Measurements from ENCODE around the gene MGAT1.

MGAT1 gene

DNA sequence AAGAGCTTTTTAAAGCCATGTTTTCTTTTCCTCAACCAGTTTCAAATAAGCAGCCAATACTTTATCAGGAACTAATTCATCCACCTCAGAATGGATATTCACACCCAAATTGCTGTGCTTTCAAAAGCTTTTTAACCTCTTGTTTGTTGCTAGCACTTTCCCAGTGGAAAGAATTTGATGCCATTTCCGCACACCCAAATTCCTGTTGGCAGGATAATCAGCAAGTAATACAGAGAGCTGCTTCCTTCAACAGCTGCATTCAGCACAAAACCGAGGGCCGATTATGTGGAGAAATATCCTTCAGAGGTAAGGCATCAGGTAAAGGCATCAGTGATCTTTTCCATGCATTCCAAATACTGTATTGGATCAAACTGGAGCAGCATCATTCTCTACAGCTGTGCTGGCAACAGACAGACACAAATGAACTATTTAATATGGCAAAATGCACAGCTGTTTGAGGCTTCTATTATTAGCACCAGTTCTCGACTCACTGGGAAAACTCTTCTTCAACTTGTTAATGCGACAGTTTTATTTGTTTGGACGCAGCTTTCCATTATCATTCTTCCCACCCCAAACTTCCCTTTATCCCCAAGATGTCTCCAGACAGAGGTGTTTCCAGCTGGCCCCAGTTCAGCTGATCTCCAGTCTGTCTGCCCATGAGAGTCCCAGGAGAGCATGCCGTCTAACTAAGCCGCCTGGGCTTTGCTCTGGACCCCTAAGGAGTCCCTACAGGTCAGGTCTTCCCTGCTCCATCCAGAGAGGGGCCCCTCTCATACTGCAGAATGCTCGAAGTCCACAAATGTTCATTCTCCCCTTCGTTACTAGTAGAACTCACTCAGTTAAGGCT lies 22.2 kb upstream of the MGAT1 start:
- no peaks in the 10 kb centered on the region for H3K36me3 ChIP-seq (ENCODE audit: control insufficient read depth, insufficient read depth, low read length)
- no CpG with 5 or more reads among the region's 10 CpGs for WGBS (ENCODE audit: insufficient coverage, insufficient read length)
- no peak overlapping the region for H3K4me3 ChIP-seq (ENCODE audit: low read length)
- peaks cover 2% of the 10 kb centered on the region; the same call in 1 of the 2 replicates for H3K9me3 ChIP-seq (ENCODE audit: control insufficient read depth, insufficient read depth, low read length)
- H3K27ac ChIP-seq (ENCODE audit: low read length), result no peak overlapping the region
- DNase-seq (ENCODE audit: low read depth, low spot score), result no peak
- H3K4me1 ChIP-seq (ENCODE audit: control insufficient read depth, insufficient read depth, low read length), result 0 out of 2 replicates have a peak, but pooled peaks cover 1% of the 10 kb centered on the region
- no peaks in the 10 kb centered on the region; the same call in 1 of the 2 replicates for H3K27me3 ChIP-seq (ENCODE audit: control insufficient read depth, insufficient read depth, low read length)

DNA sequence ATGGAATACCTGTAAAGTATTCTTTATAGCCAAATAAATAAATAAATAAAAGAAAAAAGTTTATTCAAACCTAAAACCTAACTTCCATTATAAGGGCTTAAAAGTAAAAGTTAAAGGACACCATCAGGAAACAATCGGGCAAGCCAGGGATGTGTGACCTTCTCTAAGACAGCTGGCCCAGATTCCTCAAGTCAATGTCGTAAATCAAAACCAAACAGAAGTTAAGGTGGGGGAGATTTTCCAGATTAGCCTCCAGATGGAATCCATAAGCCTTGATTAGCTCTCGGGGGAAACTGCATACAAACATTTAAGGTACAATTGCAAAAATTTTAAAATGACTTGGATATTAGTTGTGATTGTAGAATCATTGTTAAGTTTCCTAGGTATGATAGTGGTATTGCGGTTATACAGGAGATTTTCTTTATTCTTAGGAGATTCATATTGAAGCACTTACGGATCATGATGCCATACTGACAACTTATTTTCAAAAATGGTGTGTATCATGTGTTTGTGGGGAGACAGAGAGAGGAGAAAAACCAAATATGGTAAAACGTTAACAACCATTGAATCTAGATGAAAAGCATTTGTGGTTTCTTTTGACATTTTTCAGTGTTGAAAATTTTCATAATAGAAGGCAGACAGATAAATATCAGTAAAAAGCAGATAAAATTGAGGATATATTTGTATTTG lies 21.5 kb upstream of the MGAT1 start:
- Histone ChIP-seq H3K4me1 (ENCODE audit: control insufficient read depth, insufficient read depth, low read length) (0 out of 2 replicates have a peak, but pooled peaks cover 1% of the 10 kb centered on the region), H3K27me3 (ENCODE audit: control insufficient read depth, insufficient read depth, low read length) (no peaks in the 10 kb centered on the region), H3K4me3 (ENCODE audit: low read length) (no peak overlapping the region), H3K9me3 (ENCODE audit: control insufficient read depth, insufficient read depth, low read length) (no peaks in the 10 kb centered on the region), H3K27ac (ENCODE audit: low read length) (no peak overlapping the region), H3K36me3 (ENCODE audit: control insufficient read depth, insufficient read depth, low read length) (no peaks in the 10 kb centered on the region)
- no peak for DNase-seq (ENCODE audit: low read depth, low spot score)
- WGBS (ENCODE audit: insufficient coverage, insufficient read length), result 100% methylated on average over 1 of the region's 6 CpGs

DNA sequence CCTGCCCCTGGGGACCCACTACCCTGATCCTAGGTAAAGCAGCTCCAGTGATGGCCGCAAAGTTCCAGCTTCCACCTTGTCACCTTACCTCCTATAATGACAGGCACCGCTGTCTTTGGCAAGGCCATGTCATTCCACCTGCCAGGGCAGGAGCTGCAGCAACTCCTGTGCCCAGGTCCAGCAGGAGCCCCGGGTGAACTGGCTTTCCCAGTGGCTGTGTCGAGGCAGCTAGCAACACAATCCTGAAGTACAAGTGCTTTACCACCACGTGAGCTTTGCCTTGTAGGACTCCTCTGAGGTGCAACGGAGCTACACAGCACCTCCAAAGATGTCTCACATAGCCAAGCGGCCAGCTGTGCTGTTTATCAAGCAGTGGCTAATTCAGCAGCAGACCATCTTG lies 20.7 kb upstream of the MGAT1 start:
- H3K4me3 ChIP-seq (ENCODE audit: low read length), result no peak overlapping the region
- no peaks in the 10 kb centered on the region for H3K36me3 ChIP-seq (ENCODE audit: control insufficient read depth, insufficient read depth, low read length)
- H3K27me3 ChIP-seq (ENCODE audit: control insufficient read depth, insufficient read depth, low read length), result no peaks in the 10 kb centered on the region
- no peaks in the 10 kb centered on the region for H3K9me3 ChIP-seq (ENCODE audit: control insufficient read depth, insufficient read depth, low read length)
- 0 out of 2 replicates have a peak, but pooled peaks cover 1% of the 10 kb centered on the region for H3K4me1 ChIP-seq (ENCODE audit: control insufficient read depth, insufficient read depth, low read length)
- DNase-seq (ENCODE audit: low read depth, low spot score), result no peak
- no CpG with 5 or more reads among the region's 7 CpGs for WGBS (ENCODE audit: insufficient coverage, insufficient read length)
- H3K27ac ChIP-seq (ENCODE audit: low read length), result no peak overlapping the region

DNA sequence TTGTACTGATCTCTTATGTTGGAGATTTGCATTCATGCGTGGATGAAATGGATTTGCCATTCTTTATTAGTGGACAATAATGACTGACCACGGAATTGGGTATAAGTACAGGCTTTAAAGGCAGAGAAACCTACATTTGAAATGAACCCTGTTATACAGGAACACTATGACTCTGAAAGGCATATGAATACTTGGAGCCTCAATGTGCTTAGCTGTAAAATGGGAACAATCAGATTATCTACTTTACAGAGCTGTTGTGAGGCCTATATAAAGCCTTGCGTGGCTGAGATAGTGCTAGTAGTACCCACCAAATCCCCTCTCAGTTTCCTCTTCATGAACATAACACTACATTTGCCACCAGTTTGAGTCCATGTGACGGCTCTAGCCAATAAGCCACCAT lies 18.9 kb upstream of the MGAT1 start:
- no peak for DNase-seq (ENCODE audit: low read depth, low spot score)
- Histone ChIP-seq H3K27me3 (ENCODE audit: control insufficient read depth, insufficient read depth, low read length) (no peaks in the 10 kb centered on the region), H3K4me3 (ENCODE audit: low read length) (no peak overlapping the region), H3K27ac (ENCODE audit: low read length) (no peak overlapping the region), H3K36me3 (ENCODE audit: control insufficient read depth, insufficient read depth, low read length) (no peaks in the 10 kb centered on the region), H3K9me3 (ENCODE audit: control insufficient read depth, insufficient read depth, low read length) (no peaks in the 10 kb centered on the region), H3K4me1 (ENCODE audit: control insufficient read depth, insufficient read depth, low read length) (0 out of 2 replicates have a peak, but pooled peaks cover 2% of the 10 kb centered on the region)
- WGBS (ENCODE audit: insufficient coverage, insufficient read length), result no CpG with 5 or more reads among the region's 4 CpGs

DNA sequence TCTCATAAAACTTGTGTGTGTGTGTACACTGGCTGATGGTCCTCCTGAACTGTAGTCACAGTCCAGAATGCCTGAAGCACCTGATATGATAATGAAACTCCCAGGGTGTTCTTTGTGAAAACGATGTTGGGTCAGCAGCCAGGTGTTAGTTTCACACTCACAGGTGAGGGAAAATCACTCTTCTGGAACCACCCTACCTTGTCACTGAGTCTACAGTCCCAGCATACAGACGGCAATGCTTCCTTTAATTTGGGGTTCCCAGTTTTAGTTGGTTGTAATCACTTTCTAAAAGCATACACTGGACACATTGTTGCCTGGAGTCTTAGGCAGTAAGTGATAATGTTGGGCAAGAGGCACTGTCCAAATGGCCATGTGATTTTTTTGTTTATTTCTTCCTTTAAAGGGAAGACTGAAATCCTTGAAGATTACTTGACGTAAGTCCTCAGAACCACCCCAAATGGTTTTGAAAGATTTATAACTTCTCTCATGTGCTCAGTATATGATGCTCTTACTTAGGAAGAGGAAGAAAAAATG lies 18.2 kb upstream of the MGAT1 start:
- no peak for DNase-seq (ENCODE audit: low read depth, low spot score)
- WGBS (ENCODE audit: insufficient coverage, insufficient read length), result no CpG with 5 or more reads among the region's 3 CpGs
- H3K9me3 ChIP-seq (ENCODE audit: control insufficient read depth, insufficient read depth, low read length), result no peaks in the 10 kb centered on the region
- H3K4me3 ChIP-seq (ENCODE audit: low read length), result no peak overlapping the region
- no peak overlapping the region for H3K27ac ChIP-seq (ENCODE audit: low read length)
- H3K36me3 ChIP-seq (ENCODE audit: control insufficient read depth, insufficient read depth, low read length), result no peaks in the 10 kb centered on the region
- H3K27me3 ChIP-seq (ENCODE audit: control insufficient read depth, insufficient read depth, low read length), result no peaks in the 10 kb centered on the region
- 0 out of 2 replicates have a peak, but pooled peaks cover 2% of the 10 kb centered on the region for H3K4me1 ChIP-seq (ENCODE audit: control insufficient read depth, insufficient read depth, low read length)

DNA sequence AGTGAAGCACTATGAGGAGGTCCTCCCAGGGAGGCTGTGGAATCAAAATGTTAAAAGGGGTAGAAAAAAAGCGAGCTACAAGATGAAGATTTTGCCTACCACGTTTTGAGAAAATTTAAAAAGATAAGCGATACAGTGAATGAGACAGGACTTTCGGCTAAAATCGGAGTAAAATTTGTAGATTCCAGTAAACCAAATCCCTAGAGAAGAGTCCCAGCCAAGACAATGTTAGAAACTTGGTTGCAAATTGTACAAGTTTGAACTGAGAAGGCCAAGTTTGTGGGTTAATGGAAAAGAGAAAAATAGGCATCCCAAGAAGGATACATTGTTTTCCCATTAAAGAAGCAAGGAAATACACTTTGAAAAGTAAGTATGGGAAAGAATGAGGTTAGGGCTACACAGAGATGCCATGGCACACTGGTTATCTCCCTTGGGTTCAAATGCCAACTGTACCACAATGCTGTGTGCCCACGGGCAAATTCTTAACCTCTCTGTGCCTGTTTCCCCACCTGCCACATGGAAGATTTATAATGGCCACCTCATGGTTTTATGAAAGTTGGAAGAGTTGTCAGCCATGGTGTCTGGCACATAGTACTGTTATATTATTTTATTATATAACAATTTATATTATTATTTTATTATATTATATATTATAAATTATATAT lies 16.2 kb upstream of the MGAT1 start:
- no peak overlapping the region for H3K4me3 ChIP-seq (ENCODE audit: low read length)
- no peaks in the 10 kb centered on the region for H3K9me3 ChIP-seq (ENCODE audit: control insufficient read depth, insufficient read depth, low read length)
- 0 out of 2 replicates have a peak, but pooled peaks cover 1% of the 10 kb centered on the region for H3K4me1 ChIP-seq (ENCODE audit: control insufficient read depth, insufficient read depth, low read length)
- DNase-seq (ENCODE audit: low read depth, low spot score), result no peak
- H3K27ac ChIP-seq (ENCODE audit: low read length), result no peak overlapping the region
- H3K27me3 ChIP-seq (ENCODE audit: control insufficient read depth, insufficient read depth, low read length), result no peaks in the 10 kb centered on the region
- no CpG with 5 or more reads among the region's 6 CpGs for WGBS (ENCODE audit: insufficient coverage, insufficient read length)
- no peaks in the 10 kb centered on the region for H3K36me3 ChIP-seq (ENCODE audit: control insufficient read depth, insufficient read depth, low read length)

DNA sequence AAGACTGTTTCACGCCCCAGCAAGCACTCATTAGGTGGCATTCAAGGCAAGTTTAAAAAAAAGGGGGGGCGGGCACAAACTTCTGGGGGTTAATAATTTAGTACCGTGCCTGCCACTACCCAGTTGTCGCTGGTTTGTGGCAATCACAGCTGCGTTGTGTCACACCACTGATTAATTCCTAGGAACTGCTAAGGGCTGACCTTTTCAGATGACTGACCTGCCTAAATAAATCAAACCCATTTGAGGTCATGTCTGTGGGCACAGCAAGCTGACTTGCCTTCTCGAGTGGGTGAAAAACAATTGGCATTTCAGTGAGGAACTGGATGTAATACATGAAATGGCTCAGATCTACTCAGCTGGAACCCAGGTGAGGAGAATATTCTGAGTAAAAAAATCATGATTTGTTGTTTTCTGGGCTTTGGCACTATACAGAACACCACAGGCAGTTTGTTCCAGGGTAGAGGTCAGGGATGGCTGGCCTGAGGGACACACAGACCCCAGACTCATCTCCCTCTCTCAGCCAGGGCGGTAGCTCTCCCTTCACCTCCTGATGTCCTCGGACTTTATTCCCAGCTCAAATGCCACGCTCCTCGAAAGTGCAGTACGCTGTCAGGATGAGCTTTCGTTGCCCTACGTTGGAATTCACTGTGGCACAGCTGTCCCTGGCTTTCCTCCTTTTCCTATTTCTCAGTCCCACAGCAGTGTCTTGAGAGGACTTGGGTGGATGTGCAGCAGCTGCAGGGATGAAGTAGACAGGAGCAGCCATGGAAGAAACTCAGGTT lies 15.5 kb upstream of the MGAT1 start:
- 0 out of 2 replicates have a peak, but pooled peaks cover 1% of the 10 kb centered on the region for H3K4me1 ChIP-seq (ENCODE audit: control insufficient read depth, insufficient read depth, low read length)
- no peak overlapping the region for H3K4me3 ChIP-seq (ENCODE audit: low read length)
- DNase-seq (ENCODE audit: low read depth, low spot score), result no peak
- H3K36me3 ChIP-seq (ENCODE audit: control insufficient read depth, insufficient read depth, low read length), result no peaks in the 10 kb centered on the region
- H3K9me3 ChIP-seq (ENCODE audit: control insufficient read depth, insufficient read depth, low read length), result no peaks in the 10 kb centered on the region
- no peak overlapping the region for H3K27ac ChIP-seq (ENCODE audit: low read length)
- WGBS (ENCODE audit: insufficient coverage, insufficient read length), result no CpG with 5 or more reads among the region's 13 CpGs
- H3K27me3 ChIP-seq (ENCODE audit: control insufficient read depth, insufficient read depth, low read length), result no peaks in the 10 kb centered on the region

DNA sequence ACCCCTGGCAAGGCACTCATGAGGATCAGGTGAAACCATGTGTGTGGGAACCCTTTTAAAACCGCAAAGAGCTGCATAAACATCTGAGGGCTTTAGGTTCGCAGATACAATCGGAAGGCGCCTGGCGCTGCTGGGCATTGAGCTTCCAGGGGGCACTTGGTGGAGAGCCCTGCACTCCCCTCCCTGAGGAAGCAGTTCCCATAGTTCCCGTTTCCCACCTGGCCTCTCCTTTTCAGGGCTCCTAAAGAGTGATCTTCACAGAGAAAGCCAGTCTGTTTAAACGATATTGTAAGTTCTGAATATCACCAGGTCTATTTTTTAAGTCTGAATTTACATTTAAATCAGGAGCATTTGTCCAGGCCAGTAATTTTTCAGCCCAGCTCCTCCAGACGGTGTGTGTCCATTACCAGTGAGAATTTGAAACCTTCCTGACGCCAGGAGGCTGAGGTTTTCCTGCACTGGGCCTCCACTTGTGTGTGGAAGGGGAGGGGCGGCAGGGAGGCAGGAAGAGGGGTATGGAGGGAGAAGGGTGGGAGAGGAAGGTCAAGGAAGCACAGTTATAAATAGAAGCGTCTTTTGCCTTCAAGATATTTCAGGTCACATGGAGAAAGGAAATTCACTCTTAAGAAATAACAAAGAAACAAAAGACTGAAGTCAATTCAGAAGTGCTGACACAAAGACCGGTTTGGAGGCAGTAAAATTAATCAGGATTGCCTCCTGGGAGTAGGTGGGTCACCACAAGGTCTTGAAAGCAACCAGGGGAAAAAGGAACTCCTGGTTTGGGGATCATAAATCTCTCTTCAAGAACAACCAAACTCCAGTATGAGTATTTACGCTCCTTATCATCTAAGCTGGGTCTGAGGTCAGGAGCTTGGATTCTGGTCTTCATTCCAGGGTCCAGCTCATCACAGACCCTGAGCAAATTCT lies 14.3 kb upstream of the MGAT1 start:
- H3K4me3 ChIP-seq (ENCODE audit: low read length), result no peak overlapping the region
- no peaks in the 10 kb centered on the region for H3K27me3 ChIP-seq (ENCODE audit: control insufficient read depth, insufficient read depth, low read length)
- DNase-seq (ENCODE audit: low read depth, low spot score), result no peak
- WGBS (ENCODE audit: insufficient coverage, insufficient read length), result no CpG with 5 or more reads among the region's 13 CpGs
- no peak overlapping the region for H3K27ac ChIP-seq (ENCODE audit: low read length)
- H3K9me3 ChIP-seq (ENCODE audit: control insufficient read depth, insufficient read depth, low read length), result no peaks in the 10 kb centered on the region
- H3K4me1 ChIP-seq (ENCODE audit: control insufficient read depth, insufficient read depth, low read length), result 0 out of 2 replicates have a peak, but pooled peaks cover 1% of the 10 kb centered on the region
- no peaks in the 10 kb centered on the region for H3K36me3 ChIP-seq (ENCODE audit: control insufficient read depth, insufficient read depth, low read length)

DNA sequence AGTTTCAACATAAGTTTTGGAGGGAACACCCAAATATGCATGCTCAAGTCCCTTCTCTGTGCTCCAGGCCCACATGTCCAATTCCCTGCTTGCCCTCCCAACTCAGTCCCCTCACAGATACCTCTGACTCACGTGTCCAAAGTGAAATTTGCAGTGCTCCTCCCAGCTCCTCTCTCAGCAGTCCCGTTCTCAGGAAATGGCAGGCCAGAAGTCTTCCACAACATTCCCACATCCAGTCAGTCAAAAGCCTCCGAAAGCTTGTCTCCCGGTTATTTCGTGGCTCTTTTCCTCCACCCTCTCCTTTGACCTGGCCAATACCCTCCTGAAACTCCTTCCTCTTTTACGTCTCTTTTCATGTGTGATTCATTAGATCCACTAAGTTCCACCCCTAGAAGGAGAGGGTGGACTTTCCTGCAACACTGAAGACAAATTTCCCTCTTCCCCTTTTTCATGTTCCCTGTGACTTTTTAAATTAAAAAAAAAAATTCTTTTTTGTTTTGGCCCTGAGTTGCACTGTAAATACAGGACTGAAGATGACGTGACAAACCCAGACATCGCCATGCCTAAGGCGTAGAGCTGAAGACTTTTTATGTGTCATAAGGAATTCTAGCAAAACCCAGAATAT lies 12.8 kb upstream of the MGAT1 start:
- Histone ChIP-seq H3K36me3 (ENCODE audit: control insufficient read depth, insufficient read depth, low read length) (no peaks in the 10 kb centered on the region), H3K9me3 (ENCODE audit: control insufficient read depth, insufficient read depth, low read length) (no peaks in the 10 kb centered on the region), H3K27ac (ENCODE audit: low read length) (no peak overlapping the region), H3K4me3 (ENCODE audit: low read length) (no peak overlapping the region), H3K4me1 (ENCODE audit: control insufficient read depth, insufficient read depth, low read length) (peaks cover 3% of the 10 kb centered on the region; the same call in 1 of the 2 replicates), H3K27me3 (ENCODE audit: control insufficient read depth, insufficient read depth, low read length) (no peaks in the 10 kb centered on the region)
- WGBS (ENCODE audit: insufficient coverage, insufficient read length), result no CpG with 5 or more reads among the region's 9 CpGs
- DNase-seq (ENCODE audit: low read depth, low spot score), result no peak

Data from iPS DF 6.9 (cell line).